NCI-H2171 (cell line): Measurements from ENCODE around the gene CGNL1.

Experiments
- DNase-seq: peaks from one replicate; lab custom pipeline; 2025; lab: John Stamatoyannopoulos, UW

CGNL1 gene

GRCh38 chr15:57571725-57572124, 195.4 kb downstream of the CGNL1 start:
- DNase-seq: no peak

- DNase-seq: no peak
Observed at GRCh38 chr15:57572468-57572867, 196.2 kb downstream of the CGNL1 start.

GRCh38 chr15:57573151-57573550, 196.8 kb downstream of the CGNL1 start:
- DNase-seq: no peak

GRCh38 chr15:57575363-57575762, 199.1 kb downstream of the CGNL1 start:
- DNase-seq: no peak

- no peak for DNase-seq
Observed at GRCh38 chr15:57578288-57578900, 202.1 kb downstream of the CGNL1 start.

GRCh38 chr15:57580428-57580827, 204.1 kb downstream of the CGNL1 start:
- DNase-seq: no peak

- DNase-seq: no peak
Observed at GRCh38 chr15:57580866-57581265, 204.6 kb downstream of the CGNL1 start.

- DNase-seq: no peak
Observed at GRCh38 chr15:57582090-57582489, 205.8 kb downstream of the CGNL1 start.

- DNase-seq: no peak
Observed at GRCh38 chr15:57583282-57583681, 207.0 kb downstream of the CGNL1 start.

GRCh38 chr15:57583720-57584119, 207.4 kb downstream of the CGNL1 start:
- no peak for DNase-seq

- DNase-seq: no peak
Observed at GRCh38 chr15:57586661-57587424, 210.5 kb downstream of the CGNL1 start.

GRCh38 chr15:57589281-57589680, 213.0 kb downstream of the CGNL1 start:
- DNase-seq: no peak

- DNase-seq: no peak
Observed at GRCh38 chr15:57589754-57590153, 213.4 kb downstream of the CGNL1 start.

- DNase-seq: no peak
Observed at GRCh38 chr15:57591237-57591821, 215.0 kb downstream of the CGNL1 start.

GRCh38 chr15:57591822-57592367, 215.6 kb downstream of the CGNL1 start, which contains the start of gene MYZAP:
Gene MYZAP (plus strand): TSS chr15:57591904. CDS start chr15:57592035, 131 bp downstream.
- peak; percentile 11 for DNase-seq

- no peak for DNase-seq
Observed at GRCh38 chr15:57592426-57592825, 216.1 kb downstream of the CGNL1 start.

- DNase-seq: no peak
Observed at GRCh38 chr15:57592836-57593420, 216.6 kb downstream of the CGNL1 start.

GRCh38 chr15:57594479-57594878, 218.2 kb downstream of the CGNL1 start:
- DNase-seq: no peak

- no peak for DNase-seq
Observed at GRCh38 chr15:57595011-57595866, 218.9 kb downstream of the CGNL1 start.

- no peak for DNase-seq
Observed at GRCh38 chr15:57596301-57596855, 220.1 kb downstream of the CGNL1 start.

- DNase-seq: no peak
Observed at GRCh38 chr15:57596978-57597377, 220.7 kb downstream of the CGNL1 start.
